GM12872 (cell line): ENCODE results near the gene SUPT7L.

Experiments used
- CTCF ChIP-seq: IDR thresholded peaks from 3 replicates; pipeline ENCODE4 v1.5.1; 2011; ENCODE audit warnings: low read depth, mild to moderate bottlenecking, low read length, moderate library complexity; ENCODE audit not compliant: insufficient read depth

The SUPT7L gene

GRCh38 chr2:27683390-27684071 is 20.1 kb upstream of the SUPT7L start:
- TF ChIP-seq CTCF, result peak; percentile 94

- TF ChIP-seq CTCF, result no peak
These were observed 18.4 kb upstream of the SUPT7L start for GRCh38 chr2:27681841-27682240.

GRCh38 chr2:27680571-27680970 is 17.2 kb upstream of the SUPT7L start:
- no peak for TF ChIP-seq CTCF

- no peak for TF ChIP-seq CTCF
These were observed 9.5 kb upstream of the SUPT7L start for GRCh38 chr2:27672723-27673486.

- no peak for TF ChIP-seq CTCF
These were observed 7.8 kb upstream of the SUPT7L start for GRCh38 chr2:27671235-27671634.

- no peak for TF ChIP-seq CTCF
These were observed 4.0 kb upstream of the SUPT7L start for GRCh38 chr2:27667446-27667845.

- TF ChIP-seq CTCF, result no peak
These were observed 1.4 kb upstream of the SUPT7L start for GRCh38 chr2:27664622-27665363.
